OCI-LY3 (cell line): ENCODE results near the gene DNAH1.

Experiments
- EZH2phosphoT487 ChIP-seq: fragments of 200-600 bp; shearing (Covaris generic); IDR thresholded peaks from 2 replicates; pipeline ENCODE4 v1.6.1; 2018; ENCODE audit warnings: antibody characterized with exemption, mixed run types, low read depth
- TF ChIP-seq, protein P1 (sequence below): fragments of 200-600, 300-600 bp; sonication (generic); IDR thresholded peaks from 2 replicates; pipeline ENCODE4 v1.5.1; 2014; ENCODE audit warnings: antibody characterized with exemption, low read length, low read depth

DNA sequence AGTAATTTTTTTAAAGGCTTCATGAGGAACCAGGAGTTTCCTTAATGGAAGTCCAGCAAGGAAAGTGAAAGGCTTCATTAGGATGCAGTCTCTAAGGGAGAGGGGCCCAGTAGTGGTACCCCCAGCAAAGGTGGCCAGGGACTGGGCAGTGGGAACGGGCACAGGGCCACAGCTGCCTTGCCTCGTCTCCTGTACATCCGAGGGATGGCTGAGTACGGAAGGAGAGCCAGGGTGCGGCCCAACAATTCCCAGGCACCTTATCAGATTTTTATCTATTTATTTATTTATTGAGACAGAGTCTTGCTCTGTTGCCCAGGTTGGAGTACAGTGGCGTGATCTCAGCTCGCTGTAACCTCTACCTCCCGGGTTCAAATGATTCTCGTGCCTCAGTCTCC is 114.3 kb downstream of the DNAH1 start:
- TF ChIP-seq, protein P1, sequence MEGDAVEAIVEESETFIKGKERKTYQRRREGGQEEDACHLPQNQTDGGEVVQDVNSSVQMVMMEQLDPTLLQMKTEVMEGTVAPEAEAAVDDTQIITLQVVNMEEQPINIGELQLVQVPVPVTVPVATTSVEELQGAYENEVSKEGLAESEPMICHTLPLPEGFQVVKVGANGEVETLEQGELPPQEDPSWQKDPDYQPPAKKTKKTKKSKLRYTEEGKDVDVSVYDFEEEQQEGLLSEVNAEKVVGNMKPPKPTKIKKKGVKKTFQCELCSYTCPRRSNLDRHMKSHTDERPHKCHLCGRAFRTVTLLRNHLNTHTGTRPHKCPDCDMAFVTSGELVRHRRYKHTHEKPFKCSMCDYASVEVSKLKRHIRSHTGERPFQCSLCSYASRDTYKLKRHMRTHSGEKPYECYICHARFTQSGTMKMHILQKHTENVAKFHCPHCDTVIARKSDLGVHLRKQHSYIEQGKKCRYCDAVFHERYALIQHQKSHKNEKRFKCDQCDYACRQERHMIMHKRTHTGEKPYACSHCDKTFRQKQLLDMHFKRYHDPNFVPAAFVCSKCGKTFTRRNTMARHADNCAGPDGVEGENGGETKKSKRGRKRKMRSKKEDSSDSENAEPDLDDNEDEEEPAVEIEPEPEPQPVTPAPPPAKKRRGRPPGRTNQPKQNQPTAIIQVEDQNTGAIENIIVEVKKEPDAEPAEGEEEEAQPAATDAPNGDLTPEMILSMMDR: no peak
- TF ChIP-seq EZH2phosphoT487: no peak
